ENCODE results near the gene SENP6.
"Not testable (repeated sequence)": the region's sequence is repeated elsewhere in the genome, so short reads cannot be mapped to it uniquely, and the experiment has no call there.

The SENP6 gene

GRCh38 chr6:75609639-75610590 is 8.2 kb downstream of the SENP6 start:
- DNase-seq (ENCODE audit: low read depth in 2 of 2): peak in 1 of 2 experiments; percentile 29

DNA sequence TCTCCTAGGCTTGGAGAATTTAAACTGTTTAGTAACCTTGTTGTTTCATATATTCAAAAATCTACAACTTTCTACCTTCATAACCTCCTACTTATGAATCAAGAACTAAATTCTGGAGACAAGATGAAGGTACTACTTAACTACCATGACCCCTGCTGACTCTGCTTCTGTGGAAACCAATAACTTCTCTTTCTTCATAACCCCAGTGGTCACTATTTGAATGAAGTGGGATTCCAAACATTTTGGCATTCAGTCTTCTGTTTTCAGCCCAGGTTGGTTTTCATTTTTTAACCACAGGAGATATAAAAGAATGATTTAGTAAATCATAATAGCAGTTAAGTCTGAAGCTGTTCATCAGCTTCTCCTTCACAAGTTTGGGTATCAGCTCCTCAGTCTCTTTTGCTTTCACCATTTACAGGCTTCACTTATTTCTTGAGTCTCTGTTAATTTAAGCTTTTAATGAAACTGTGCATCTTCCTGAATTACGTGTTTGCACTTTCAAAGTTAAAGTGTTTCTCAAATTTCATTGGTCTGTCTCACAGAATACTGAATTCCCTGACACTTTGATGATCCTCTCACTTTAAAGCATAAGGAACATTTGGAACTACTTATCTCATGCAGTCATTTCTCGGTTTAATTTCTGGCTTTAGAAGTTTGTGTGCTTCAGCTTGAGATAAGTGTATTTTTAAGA is 9.5 kb downstream of the SENP6 start:
- DNase-seq (ENCODE audit: low read depth in 2 of 2): no peak

DNA sequence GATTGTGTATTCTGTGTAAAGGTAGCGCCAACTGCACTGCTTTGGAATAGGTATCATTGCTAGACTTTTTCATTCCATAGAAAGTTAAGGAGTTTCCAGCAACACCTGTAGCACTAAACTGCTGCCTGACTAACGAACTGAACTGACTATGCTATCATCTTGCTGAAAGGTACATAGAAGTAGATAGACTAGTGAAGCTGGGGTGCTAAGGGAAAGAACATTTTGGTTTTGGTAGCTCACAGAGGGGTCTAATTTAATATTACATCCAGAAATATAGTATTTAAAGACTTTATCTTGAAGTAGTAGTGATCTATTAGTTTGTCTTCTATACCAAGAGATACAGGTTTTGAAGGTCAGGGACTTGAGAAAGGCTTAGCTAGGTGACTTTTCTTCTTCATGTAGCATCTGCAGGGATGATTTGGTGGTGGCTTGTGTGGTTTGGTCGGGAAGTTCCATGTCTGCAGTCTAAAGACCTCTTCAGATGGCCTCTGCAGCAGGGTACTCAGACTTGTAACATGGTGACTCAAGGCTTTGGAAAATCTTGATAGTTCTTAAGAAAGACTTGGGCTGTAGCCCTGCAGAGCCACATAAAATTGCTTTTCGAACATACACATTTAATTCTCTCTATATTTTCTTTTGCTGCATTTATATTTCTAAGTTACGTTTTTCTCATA is 10.2 kb downstream of the SENP6 start:
- DNase-seq (ENCODE audit: low read depth in 2 of 2): no peak

DNA sequence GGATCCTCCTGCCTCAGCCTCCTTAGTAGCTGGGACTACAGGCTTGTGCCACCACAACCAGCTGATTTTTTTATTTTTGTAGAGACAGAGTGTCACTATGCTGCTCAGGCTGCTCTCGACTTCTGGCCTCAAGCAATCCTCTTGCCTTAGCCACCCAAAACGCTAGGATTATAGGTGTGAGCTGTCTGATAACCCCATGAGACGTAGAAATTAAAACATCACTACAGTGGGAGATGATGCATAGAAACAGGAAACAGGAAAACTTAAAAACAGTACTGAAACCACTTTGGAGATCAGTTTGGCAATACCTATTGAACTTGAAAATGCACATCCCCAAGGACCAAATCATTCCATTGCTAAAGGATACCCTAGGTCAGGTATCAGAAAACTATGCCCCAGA is 10.8 kb downstream of the SENP6 start:
- DNase-seq (ENCODE audit: low read depth in 2 of 2): no peak

DNA sequence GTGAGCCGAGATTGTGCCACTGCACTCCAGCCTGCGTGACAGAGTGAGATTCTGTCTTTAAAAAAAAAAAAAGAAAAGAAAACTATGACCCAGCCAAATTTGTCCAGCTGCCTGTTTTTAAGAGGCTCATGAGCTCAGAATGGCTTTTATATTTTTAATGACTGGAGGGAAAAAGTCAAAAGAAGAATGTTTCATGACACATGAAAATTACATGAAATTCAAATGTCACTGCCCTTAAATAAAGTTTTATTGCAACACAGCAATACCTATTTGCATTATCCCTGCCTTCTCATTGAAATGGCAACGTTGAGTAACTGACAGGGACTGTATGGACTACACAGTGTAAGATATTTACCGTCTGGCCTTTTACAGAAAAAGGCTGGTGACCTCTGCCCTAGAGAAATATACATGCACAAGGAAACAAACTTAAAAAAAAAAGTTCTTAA is 11.4 kb downstream of the SENP6 start:
- no peak for DNase-seq (ENCODE audit: low read depth in 2 of 2)

GRCh38 chr6:75618437-75618836 is 16.8 kb downstream of the SENP6 start:
- DNase-seq (ENCODE audit: low read depth in 2 of 2): no peak

DNA sequence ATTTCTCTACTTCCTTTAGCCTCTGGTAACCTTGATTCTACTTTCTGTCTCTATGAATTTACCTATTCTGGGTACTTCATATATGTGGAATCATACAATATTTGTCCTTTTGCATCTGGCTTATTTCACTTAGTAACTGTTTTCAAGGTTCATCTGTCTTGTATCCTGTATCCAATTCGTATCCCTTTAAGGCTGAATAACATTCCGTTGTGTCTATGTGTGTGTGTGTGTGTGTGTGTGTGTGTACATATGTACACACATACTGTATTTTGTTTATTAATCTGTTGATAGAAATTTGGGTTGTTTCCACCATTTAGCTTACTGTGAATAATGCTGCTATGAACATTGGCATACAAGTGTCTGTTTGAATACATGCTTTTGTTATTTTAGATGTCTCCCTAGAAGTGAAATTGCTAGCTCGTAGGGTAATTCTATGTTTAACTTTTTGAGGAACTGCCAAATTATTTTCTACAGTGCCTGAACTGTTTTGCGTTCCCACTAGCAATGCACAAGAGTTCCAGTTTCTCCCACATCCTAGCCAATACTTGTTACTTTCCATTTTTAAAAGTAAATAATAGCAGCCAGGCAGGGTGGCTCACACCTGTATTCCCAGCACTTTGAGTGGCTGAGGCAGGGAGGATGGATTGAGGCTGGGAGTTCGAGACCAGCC is 17.7 kb downstream of the SENP6 start:
- no peak for DNase-seq (ENCODE audit: low read depth in 2 of 2)

GRCh38 chr6:75620381-75621304 is 19.0 kb downstream of the SENP6 start:
- no peak for DNase-seq (ENCODE audit: low read depth in 2 of 2)

DNA sequence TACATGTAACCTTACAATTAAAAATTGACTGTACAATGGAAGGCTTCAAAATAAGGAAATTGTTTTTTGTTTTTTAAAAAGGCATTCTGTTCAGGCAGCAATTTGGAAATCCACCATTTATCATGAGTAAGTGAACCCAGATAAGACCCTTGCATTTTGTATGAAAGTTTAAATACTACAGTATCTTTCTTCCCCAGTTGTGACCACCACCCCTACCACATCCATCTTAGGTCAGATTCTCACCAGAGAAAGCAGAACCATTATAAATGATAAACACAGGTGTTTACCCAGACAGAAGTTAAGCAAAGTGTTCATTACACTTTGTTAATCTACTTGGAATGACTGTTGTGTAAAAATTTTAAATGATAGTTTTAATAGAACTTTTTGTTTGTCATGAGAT is 20.2 kb downstream of the SENP6 start:
- no peak for DNase-seq (ENCODE audit: low read depth in 2 of 2)

- no peak for DNase-seq (ENCODE audit: low read depth in 2 of 2)
These were observed 21.8 kb downstream of the SENP6 start for GRCh38 chr6:75623491-75623890.

DNA sequence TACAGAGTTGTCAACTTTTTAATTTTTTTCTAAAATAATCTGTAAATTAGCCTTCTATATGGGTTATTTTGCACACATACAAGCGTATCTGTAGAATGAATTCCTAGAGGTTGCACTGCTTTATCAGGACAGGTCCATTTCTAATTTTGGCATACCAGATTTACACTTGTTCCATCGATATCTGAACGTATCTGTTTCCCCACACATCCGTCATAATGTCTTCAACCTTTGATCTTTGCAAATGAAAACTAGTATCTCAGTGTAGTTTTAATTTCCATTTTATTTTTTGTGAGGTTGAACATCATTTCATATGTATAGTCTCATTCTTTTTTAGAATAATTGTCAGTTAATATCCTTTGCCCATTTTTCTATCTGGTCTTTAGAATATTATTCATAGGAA is 22.7 kb downstream of the SENP6 start:
- no peak for DNase-seq (ENCODE audit: low read depth in 2 of 2)

GRCh38 chr6:75624988-75625387 is 23.3 kb downstream of the SENP6 start:
- no peak for DNase-seq (ENCODE audit: low read depth in 2 of 2)

- DNase-seq (ENCODE audit: low read depth in 2 of 2): no peak
These were observed 24.9 kb downstream of the SENP6 start for GRCh38 chr6:75626561-75626960.

GRCh38 chr6:75627708-75628107 is 26.0 kb downstream of the SENP6 start:
- DNase-seq (ENCODE audit: low read depth in 2 of 2): not testable (repeated sequence)

GRCh38 chr6:75631859-75632635 is 30.4 kb downstream of the SENP6 start:
- no peak for DNase-seq (ENCODE audit: low read depth in 2 of 2)

DNA sequence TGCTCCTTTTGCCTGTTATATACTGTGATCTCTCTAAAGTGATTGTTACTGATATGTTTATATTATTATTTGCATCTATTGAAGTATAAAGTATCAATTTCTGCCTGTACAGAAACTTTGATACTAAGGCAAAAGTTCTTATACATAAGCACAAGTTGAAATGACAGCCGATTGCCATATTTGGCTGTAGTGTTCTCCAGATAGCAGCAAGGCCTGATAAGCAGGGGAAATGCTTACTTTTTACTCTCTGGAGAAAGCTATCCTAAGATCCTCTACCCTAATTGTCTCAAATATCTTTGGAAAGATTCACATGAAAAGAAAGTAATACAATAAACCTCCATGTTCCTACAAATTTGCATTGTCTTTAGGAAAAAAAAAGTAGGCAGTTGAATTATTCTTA is 31.4 kb downstream of the SENP6 start:
- no peak for DNase-seq (ENCODE audit: low read depth in 2 of 2)

- DNase-seq (ENCODE audit: low read depth in 2 of 2): no peak
These were observed 40.6 kb downstream of the SENP6 start for GRCh38 chr6:75642311-75642710.

GRCh38 chr6:75643173-75643572 is 41.5 kb downstream of the SENP6 start:
- peak; percentile 28 for DNase-seq (ENCODE audit: low read depth in 2 of 2)

DNA sequence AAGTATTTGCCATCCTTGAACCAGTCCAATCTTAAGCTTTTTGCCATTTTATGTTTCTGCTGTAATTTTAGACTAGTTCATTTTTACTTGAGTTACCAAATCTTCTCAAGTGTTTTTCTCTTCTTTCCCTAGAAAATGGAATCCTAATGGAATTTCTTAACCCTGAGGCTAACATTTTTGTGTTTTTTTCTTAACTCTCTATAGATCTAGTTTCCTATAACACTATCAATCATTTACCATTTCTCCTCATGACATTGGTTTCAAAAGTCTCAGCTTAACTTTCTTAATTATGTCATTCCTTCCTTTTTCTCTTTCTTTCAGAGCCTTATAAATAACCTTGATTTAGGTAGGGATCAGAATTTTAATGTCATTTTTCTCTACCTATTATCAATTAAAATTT is 54.8 kb downstream of the SENP6 start:
- no peak for DNase-seq (ENCODE audit: low read depth in 2 of 2)

DNA sequence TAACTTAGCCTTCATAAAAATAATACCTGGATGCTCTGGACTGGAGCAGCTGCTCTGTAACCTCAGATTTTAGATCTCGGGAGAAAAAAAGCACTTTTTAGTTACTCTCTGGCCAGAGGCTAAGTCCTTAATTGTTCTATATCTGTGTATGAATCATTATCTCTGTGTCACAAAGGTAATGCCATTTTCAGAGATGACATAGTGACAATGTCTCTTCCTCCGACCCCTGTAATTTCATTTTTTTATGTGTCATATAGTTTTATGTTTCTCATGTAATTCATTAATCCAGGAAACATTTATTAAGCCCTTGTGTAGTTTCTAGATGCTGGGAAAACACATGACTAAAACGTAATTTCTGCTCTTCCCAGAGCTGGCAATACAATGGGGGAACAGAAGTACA is 55.6 kb downstream of the SENP6 start:
- no peak for DNase-seq (ENCODE audit: low read depth in 2 of 2)
